HepG2 (cell line): ENCODE data around the gene CTXN1. TPM values are rescaled to one million over a fixed set of nuclear protein-coding genes. Genes with fewer than 3 reads are reported as not detected.

ENCODE experiments used
- ATAC-seq: fragments of 200-7000 bp; cut with Tn5 transposase; 3 replicates; pipeline ENCODE4 v1.9.1; 2020; ENCODE audit warnings: mild to moderate bottlenecking, moderate library complexity
- BruUV-seq: library from RNA; stranded (reverse); fragments of 400-500 nt; replicated peaks from 2 replicates; lab custom pipeline; 2021; lab: Mats Ljungman, UMichigan
- CTCF ChIA-PET: fragments of 300-600 bp; formaldehyde crosslinking; extraction: SDS; loops from one replicate; lab custom pipeline; 2021; ENCODE audit warnings: low total read pairs, inconsistent platforms, low intra/inter-chr PET ratio; lab: Yijun Ruan, JAX
- POLR2A ChIA-PET: fragments of 350-600 bp; sonication (Branson Sonifier 250); formaldehyde crosslinking; loops from one replicate; lab custom pipeline; 2020; ENCODE audit warnings: antibody characterized with exemption, inconsistent platforms; lab: Yijun Ruan, JAX
- DNase-seq: peaks from one replicate; pipeline ENCODE4 v3.0.0-alpha.2; 2015; ENCODE audit warnings: low spot score
- FAIRE-seq: peaks from 3 replicates; lab custom pipeline; 2011; peaks lifted over from hg19 to GRCh38; lab: Jason Lieb, UNC
- H2AFZ ChIP-seq: one replicate; pipeline ENCODE4 v1.6.1; 2011; ENCODE audit warnings: low read length, inconsistent platforms
- H3K27ac ChIP-seq: fragments of 300-600 bp; 3 replicates; pipeline ENCODE4 v1.8.0; 2011; ENCODE audit warnings: mixed run types, mild to moderate bottlenecking, mixed read lengths, low read length, inconsistent platforms; ENCODE audit not compliant: insufficient read depth; ENCODE audit errors: extremely low read length
- H3K27me3 ChIP-seq, 2 experiments: fragments of 200-600 bp in 1 of 2; 2 replicates in 1 of 2; 3 replicates in 1 of 2; pipeline versions ENCODE4 v1.6.0 to v1.8.0; 2011; ENCODE audit warnings: low read length in 2 of 2, mild to moderate bottlenecking in 2 of 2, moderate library complexity in 2 of 2, inconsistent platforms in 1 of 2; ENCODE audit not compliant: insufficient read depth in 2 of 2, control insufficient read depth in 1 of 2
- H3K36me3 ChIP-seq, 2 experiments: fragments of 200-600 bp in 1 of 2; replicated peaks in 1 of 2; 2 replicates in 1 of 2; 3 replicates in 1 of 2; pipeline versions ENCODE4 v1.5.1 to v1.8.0; 2011; ENCODE audit warnings: low read length in 2 of 2, inconsistent platforms in 1 of 2; ENCODE audit not compliant: insufficient read depth in 2 of 2, control insufficient read depth in 1 of 2
- H3K4me1 ChIP-seq: 2 replicates; pipeline ENCODE4 v1.5.1; 2012; ENCODE audit warnings: low read length, inconsistent platforms; ENCODE audit not compliant: insufficient read depth
- H3K4me2 ChIP-seq: 2 replicates; pipeline ENCODE4 v1.6.0; 2011; ENCODE audit warnings: low read depth, low read length, inconsistent platforms
- H3K4me3 ChIP-seq, 3 experiments: fragments of 200-600 bp in 1 of 3; sonication (generic), shearing (Covaris generic) in 1 of 3; replicated peaks in 1 of 3; 2 replicates each; pipeline ENCODE4 v1.5.1; 2011 to 2016; ENCODE audit warnings: low read length in 3 of 3, inconsistent platforms in 2 of 3, low read depth in 2 of 3, mild to moderate bottlenecking in 2 of 3, control low read depth in 1 of 3, mixed read lengths in 1 of 3; ENCODE audit not compliant: insufficient read depth in 1 of 3
- H3K79me2 ChIP-seq: one replicate; pipeline ENCODE4 v1.6.1; 2011; ENCODE audit warnings: low read length, inconsistent platforms; ENCODE audit not compliant: insufficient read depth
- H3K9ac ChIP-seq: 2 replicates; pipeline ENCODE4 v1.6.0; 2011; ENCODE audit warnings: mild to moderate bottlenecking, low read depth, low read length, inconsistent platforms; ENCODE audit not compliant: insufficient read depth
- H3K9me3 ChIP-seq: 2 replicates; pipeline ENCODE4 v1.5.1; 2012; ENCODE audit warnings: mild to moderate bottlenecking, low read length
- H4K20me1 ChIP-seq: 2 replicates; pipeline ENCODE4 v1.6.0; 2011; ENCODE audit warnings: inconsistent platforms, mild to moderate bottlenecking, low read length, moderate library complexity; ENCODE audit not compliant: insufficient read depth
- CENPT ChIP-seq: sonication (generic); formaldehyde crosslinking; IDR thresholded peaks from 2 replicates; pipeline ENCODE4 v1.8.0; 2022; ENCODE audit warnings: low read depth, mild to moderate bottlenecking, moderate library complexity, missing genetic modification reagents
- CHCHD3 ChIP-seq: sonication (generic); formaldehyde crosslinking; IDR thresholded peaks from 2 replicates; pipeline ENCODE4 v1.8.0; 2022; ENCODE audit warnings: mild to moderate bottlenecking, missing genetic modification reagents, moderate library complexity
- EHMT2 ChIP-seq: fragments of 200-600 bp; sonication (generic); IDR thresholded peaks from 2 replicates; pipeline ENCODE4 v1.7.0; 2017; ENCODE audit warnings: antibody characterized with exemption, low read depth, low read length, borderline replicate concordance
- FLYWCH1 ChIP-seq: sonication (generic); formaldehyde crosslinking; IDR thresholded peaks from 2 replicates; pipeline ENCODE4 v1.8.1; 2023; ENCODE audit warnings: mild to moderate bottlenecking, missing genetic modification reagents
- PHF21A ChIP-seq: sonication (generic); formaldehyde crosslinking; IDR thresholded peaks from 2 replicates; pipeline ENCODE4 v1.5.0; 2020; ENCODE audit warnings: mild to moderate bottlenecking, missing genetic modification reagents
- RXRA ChIP-seq: sonication (generic); formaldehyde crosslinking; IDR thresholded peaks from 2 replicates; pipeline ENCODE4 v1.5.1; 2020; ENCODE audit warnings: missing genetic modification reagents
- SMARCE1 ChIP-seq: fragments of 450-650 bp; IDR thresholded peaks from 2 replicates; pipeline ENCODE4 v1.6.1; 2017; ENCODE audit warnings: borderline replicate concordance
- SNAPC2 ChIP-seq: sonication (generic); formaldehyde crosslinking; IDR thresholded peaks from 2 replicates; pipeline ENCODE4 v1.8.1; 2022; ENCODE audit warnings: mild to moderate bottlenecking, missing genetic modification reagents
- SP5 ChIP-seq: IDR thresholded peaks from 2 replicates; pipeline ENCODE4 v1.6.1; 2016; ENCODE audit warnings: low read depth, borderline replicate concordance
- TARDBP ChIP-seq: sonication (generic); formaldehyde crosslinking; IDR thresholded peaks from 2 replicates; pipeline ENCODE4 v1.8.0; 2022; ENCODE audit warnings: mild to moderate bottlenecking, missing genetic modification reagents
- THYN1 ChIP-seq: sonication (generic); formaldehyde crosslinking; IDR thresholded peaks from 2 replicates; pipeline ENCODE4 v1.8.1; 2023; ENCODE audit warnings: low read depth, mild to moderate bottlenecking, moderate library complexity, missing genetic modification reagents, borderline replicate concordance
- ZFP36 ChIP-seq: fragments of 150-350 bp; IDR thresholded peaks from 2 replicates; pipeline ENCODE4 v1.6.1; 2018; ENCODE audit warnings: borderline replicate concordance, low read length, low read depth; ENCODE audit not compliant: partially characterized antibody
- ZHX1 ChIP-seq: sonication (generic); formaldehyde crosslinking; IDR thresholded peaks from 2 replicates; pipeline ENCODE4 v1.8.1; 2022; ENCODE audit warnings: low read depth, mild to moderate bottlenecking, missing genetic modification reagents
- ZNF530 ChIP-seq: sonication (generic); formaldehyde crosslinking; IDR thresholded peaks from 2 replicates; pipeline ENCODE4 v1.5.0; 2020; ENCODE audit warnings: low read depth, mild to moderate bottlenecking, missing genetic modification reagents
- WGBS: methylation state at CpG from one replicate; pipeline ENCODE4 v1.1.6; 2017; ENCODE audit warnings: low lambda C conversion rate; 5-methylcytosine and 5-hydroxymethylcytosine counted together
- in situ Hi-C: cut with HindIII; loops from 2 replicates; pipeline ENCODE4 v1.10.0; 2017; ENCODE audit warnings: low pct_unique_long_range_greater_than_20kb; ENCODE audit not compliant: extremely low pct_ligation_motif_present
- intact Hi-C: fragments of 100-400 bp; cut with micrococcal nuclease; formaldehyde crosslinking; loops from one replicate; pipeline ENCODE4 v1.10.0; 2022; ENCODE audit not compliant: unreplicated experiment
- polyA plus RNA-seq, 8 experiments: library from polyadenylated mRNA; depleted of rRNA in 3 of 8; stranded (reverse) in 7 of 8; unstranded in 1 of 8; fragments of >200 nt; fragmentation: Illumina TruSeq in 4 of 8; extraction: Trizol in 4 of 8; gene quantifications; 2 replicates each; pipeline versions ENCODE4 v1.2.1 to v1.2.3, GENCODE V29; 2011 to 2016; ENCODE audit warnings: low read depth in 4 of 8, missing spikeins in 1 of 8, mixed read lengths in 1 of 8; ENCODE audit not compliant: insufficient read depth in 1 of 8
- total RNA-seq, 5 experiments: library from RNA; depleted of rRNA; stranded (reverse); fragments of >200 nt; fragmentation: Illumina TruSeq; extraction: Trizol; gene quantifications; 2 replicates each; pipeline ENCODE4 v1.2.3, GENCODE V29; 2016; ENCODE audit warnings: low read depth in 1 of 5
- TF ChIP-seq, protein P1 (sequence below): sonication (generic); formaldehyde crosslinking; IDR thresholded peaks from 2 replicates; pipeline ENCODE4 v1.4.0; 2020; ENCODE audit warnings: missing genetic modification reagents

Gene CTXN1
- total and polyA plus RNA-seq, 2 of the 13 experiments (the other 11 are each of a cell fraction or from before 2014, with no cell fraction given): 0.11 TPM; not detected in 1

GRCh38 chr19:7887408-7888144, 38.4 kb downstream of the CTXN1 start:
- no peaks in the 10 kb centered on the region; a peak in 1 of 5 replicates for H3K27me3 ChIP-seq
- DNase-seq: no peak
- peak overlapping the region; percentile 82 to 93 (median 90) for H3K4me3 ChIP-seq
- H3K36me3 ChIP-seq: no peaks in the 10 kb centered on the region
- WGBS: 5% methylated on average over 10 of the region's 16 CpGs
- peaks cover 7% of the 10 kb centered on the region for H3K79me2 ChIP-seq
- no TSS peak for BruUV-seq
- intact Hi-C loops: no loop called here
- H3K9me3 ChIP-seq: no peaks in the 10 kb centered on the region
- in situ Hi-C loops: no loop called here
- peak overlapping the region; percentile 88 for H3K4me2 ChIP-seq
- H2AFZ ChIP-seq: no peak overlapping the region
- ChIA-PET CTCF (no interaction called here), POLR2A (interaction anchor here (0.7 to 8.1 kb wide), 13 partner anchors 8 to 56 kb away, joined by 3 to 75 read pairs (median 6); partner anchors contain the start of genes MAP2K7, PRR36, SNAPC2 and TGFBR3L)
- H3K9ac ChIP-seq: peak overlapping the region; percentile 86; the same call in 1 of the 2 replicates
- H3K4me1 ChIP-seq: peaks cover 59% of the 10 kb centered on the region
- peak; percentile 72 for ATAC-seq
- no peaks in the 10 kb centered on the region for H4K20me1 ChIP-seq
- peak overlapping the region; percentile 58 for H3K27ac ChIP-seq
- FAIRE-seq: peak; percentile 36
- TF ChIP-seq PHF21A (CRISPR knock-in tag) (0 out of 2 replicates have a peak, but pooled peaks have one; percentile 40), SNAPC2 (no peak), FLYWCH1 (no peak), SMARCE1 (no peak), CHCHD3 (CRISPR knock-in tag) (no peak), SP5 (CRISPR knock-in tag) (no peak), TARDBP (no peak), ZNF530 (CRISPR knock-in tag) (no peak), CENPT (no peak), THYN1 (CRISPR knock-in tag) (no peak), ZFP36 (no peak), ZHX1 (CRISPR knock-in tag) (no peak), EHMT2 (no peak), RXRA (CRISPR knock-in tag) (no peak)
- TF ChIP-seq, protein P1, sequence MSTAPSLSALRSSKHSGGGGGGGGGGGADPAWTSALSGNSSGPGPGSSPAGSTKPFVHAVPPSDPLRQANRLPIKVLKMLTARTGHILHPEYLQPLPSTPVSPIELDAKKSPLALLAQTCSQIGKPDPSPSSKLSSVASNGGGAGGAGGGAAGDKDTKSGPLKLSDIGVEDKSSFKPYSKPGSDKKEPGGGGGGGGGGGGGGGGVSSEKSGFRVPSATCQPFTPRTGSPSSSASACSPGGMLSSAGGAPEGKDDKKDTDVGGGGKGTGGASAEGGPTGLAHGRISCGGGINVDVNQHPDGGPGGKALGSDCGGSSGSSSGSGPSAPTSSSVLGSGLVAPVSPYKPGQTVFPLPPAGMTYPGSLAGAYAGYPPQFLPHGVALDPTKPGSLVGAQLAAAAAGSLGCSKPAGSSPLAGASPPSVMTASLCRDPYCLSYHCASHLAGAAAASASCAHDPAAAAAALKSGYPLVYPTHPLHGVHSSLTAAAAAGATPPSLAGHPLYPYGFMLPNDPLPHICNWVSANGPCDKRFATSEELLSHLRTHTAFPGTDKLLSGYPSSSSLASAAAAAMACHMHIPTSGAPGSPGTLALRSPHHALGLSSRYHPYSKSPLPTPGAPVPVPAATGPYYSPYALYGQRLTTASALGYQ (CRISPR knock-in tag): no peak
